ENCODE measurements around the gene NASP. TPM values are rescaled to one million over a fixed set of nuclear protein-coding genes. Genes with fewer than 3 reads are reported as not detected.

NASP gene
- polyA plus RNA-seq (2013, experiment 1 of 2; ENCODE audit: insufficient read length), result 134 TPM
- polyA plus RNA-seq (2013, experiment 2 of 2; ENCODE audit: insufficient read length), result 122 TPM

DNA sequence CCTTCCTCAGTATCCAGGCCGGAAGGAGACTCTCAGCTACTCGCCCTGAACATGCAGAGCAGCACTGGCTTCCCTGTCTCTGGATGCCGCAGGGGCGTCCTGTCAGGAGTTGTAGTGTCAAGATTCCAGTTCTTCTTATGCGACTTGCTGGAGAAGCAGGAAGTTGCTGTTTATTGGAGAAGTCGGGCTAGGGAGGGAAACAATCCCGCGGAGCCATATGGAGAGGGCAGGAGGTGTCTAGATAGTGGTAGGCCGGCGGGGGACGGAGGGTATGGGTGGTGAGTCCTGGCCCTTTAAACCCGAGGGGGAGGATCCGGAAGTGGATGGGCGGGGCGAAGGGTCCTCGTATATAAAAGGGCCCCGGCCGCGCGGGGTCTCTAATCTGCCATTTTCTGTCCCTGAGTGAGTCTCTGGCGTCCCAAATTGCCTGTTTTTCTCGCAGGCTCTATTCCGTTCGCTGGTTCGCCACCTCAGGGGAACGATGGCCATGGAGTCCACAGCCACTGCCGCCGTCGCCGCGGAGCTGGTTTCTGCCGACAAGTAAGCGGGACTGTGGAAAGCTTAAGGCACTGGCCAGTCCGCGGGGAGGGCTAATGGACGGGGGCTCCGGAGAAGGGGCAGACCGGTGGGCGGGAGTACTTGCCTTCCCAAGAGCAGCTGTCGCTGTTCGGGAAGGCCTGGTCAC is at the start of gene NASP:
TSS of gene NASP (plus strand) at position 376 of the 685 bp plus-strand sequence. CDS start at position 482, 106 bp downstream.
- DNase-seq, result peak; percentile 83

DNA sequence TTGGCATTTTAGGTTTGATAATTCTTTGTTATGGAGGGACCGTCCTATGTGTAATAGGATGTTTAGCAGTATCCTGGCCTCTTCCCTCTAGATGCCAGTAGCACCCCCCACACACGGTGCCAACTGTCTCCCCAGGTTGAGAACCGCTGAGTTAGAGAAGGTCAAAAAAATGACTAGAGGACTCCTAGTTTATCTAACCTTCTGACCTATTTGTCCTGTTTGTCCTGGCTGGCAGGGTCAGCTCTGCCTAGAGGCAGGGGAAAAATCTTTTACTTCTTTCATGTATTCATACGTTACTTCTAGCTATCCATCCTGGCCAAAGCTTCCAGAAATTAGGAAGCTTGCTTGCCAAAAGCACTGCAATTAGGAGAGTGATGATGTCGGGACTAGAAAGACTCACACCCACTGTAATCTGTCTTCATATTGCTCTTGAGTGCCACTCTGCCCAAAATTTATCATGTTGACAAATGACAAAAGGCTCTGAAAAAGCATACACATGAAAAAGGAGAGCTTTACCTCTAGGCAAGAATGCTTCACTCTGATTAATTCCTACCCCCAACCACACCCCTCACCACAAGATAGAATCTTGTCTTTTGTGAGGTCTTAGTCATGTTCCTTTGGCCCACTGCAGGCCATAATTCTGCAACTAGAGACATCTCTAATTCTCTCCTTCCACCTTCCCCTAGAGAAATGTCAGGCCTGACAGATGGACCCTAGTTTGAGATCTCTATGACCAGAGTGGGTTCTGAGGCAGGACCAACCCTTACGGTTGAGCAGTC is 47.7 kb upstream of the NASP start:
- DNase-seq, result no peak

GRCh38 chr1:45536886-45537285 is 47.0 kb upstream of the NASP start:
- no peak for DNase-seq

DNA sequence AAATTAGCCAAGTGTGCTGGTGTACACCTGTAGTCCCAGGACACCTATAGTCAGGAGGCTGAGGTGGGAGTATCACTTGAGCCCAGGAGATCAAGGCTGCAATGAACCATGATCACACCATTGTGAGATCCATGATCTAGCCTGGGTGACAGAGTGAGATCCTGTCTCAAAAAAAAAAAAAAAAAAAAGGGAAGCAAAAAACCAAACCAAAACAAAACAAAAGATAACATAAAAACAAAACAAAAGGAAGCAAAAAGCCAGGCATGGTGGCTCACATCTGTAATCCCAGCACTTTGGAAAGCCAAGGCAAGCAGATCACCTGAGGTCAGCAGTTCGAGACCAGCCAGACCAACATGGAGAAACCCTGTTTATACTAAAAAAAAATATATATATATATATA is 42.6 kb upstream of the NASP start:
- DNase-seq, result no peak

DNA sequence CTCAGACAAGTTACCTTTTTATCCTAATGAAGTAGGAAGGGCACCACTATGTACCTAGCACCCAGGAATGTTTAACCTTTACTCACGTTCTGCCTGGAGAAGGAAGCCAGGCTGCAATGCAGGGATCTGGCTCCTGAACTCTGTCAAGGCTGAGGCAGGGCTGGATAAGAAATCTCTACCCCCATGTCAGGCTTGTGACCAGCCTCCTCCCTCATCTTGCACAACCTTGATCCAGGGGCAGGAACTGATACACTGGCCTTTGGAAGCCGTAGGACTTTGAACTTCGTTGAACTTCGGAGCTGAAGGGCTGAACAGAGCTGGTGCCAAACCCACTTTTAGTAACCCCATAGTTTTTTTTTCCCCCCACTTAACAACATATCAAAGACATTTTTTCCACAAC is 41.2 kb upstream of the NASP start:
- no peak for DNase-seq

DNA sequence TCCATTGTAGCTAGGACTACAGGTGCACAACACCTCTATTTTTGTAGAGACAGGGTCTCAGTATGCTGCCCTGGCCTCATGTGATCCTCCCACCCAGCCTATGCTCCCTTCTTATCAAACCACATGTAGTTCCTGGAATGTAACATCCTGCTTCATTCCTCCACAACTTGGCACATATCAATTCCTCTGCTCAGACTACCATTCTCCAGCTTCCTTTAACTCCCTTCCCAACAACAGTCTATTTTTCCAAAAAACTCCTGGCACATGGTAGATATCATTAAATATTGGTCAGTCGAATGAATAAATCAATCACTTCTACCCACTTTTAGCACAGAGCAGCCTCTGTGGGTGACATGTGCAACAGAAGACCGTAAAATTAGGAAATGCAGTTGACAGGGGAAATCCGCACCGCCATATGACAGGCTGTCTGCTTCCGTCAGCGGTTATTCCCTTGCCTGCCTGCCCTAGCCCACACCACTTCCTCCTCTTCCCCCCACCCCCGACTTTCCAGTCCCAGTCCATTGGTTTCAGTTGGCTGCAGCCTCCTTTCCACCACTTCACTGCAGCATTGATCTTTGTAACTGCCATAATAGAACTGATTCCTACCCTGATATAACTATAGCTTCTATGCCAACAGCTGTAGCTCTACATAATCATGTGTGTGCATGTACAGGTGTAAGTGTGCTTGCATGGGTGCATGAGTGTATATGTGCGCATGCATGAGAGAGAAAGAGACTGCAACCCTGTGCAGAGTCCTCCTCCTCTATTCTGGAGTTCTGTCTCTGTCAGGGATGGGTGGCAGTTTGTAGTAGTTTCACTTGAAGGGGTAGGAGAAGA is 40.0 kb upstream of the NASP start:
- DNase-seq, result no peak

GRCh38 chr1:45544530-45544929 is 39.3 kb upstream of the NASP start:
- no peak for DNase-seq

GRCh38 chr1:45545019-45545493 is 38.8 kb upstream of the NASP start:
- no peak for DNase-seq

DNA sequence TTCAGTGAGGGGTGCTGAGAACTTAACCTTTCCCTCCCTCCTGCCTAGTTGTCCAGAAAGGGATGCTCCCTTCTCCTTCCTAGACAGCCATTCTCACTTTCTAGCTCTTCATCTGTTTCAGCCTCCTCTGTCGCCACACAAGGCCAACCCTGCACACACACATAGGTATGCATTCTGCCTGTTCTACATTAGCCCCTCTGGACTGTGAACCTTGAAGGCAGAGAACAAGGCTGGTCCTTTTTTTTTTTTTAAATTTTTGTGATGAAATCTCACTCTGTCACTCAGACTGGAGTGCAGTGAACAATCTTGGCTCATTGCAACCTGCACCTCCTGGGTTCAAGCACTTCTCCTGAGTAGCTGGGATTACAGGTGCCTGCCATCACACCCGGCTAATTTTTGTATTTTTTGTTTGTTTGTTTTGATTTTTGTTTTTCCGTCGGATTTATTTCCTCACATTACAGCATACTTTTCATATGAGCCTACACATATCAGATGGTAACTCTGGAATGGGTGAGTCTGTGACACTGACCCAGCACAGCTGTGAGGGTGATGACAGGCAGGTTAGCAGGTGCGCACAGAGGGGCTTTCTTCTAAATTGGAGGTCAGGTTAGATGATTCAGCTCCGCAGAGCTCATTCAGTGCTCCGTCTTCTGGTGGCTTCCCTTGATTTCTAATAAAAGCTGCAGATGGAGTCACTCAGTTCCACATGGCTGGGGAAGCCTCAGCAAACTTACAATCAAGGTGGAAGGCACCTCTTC is 38.1 kb upstream of the NASP start:
- DNase-seq, result no peak

- peak; percentile 87 for DNase-seq
These were observed 33.2 kb upstream of the NASP start, which contains the start of gene AKR1A1 for GRCh38 chr1:45550401-45551351. Gene AKR1A1, plus strand, starts transcription at chr1:45550826. Its CDS starts 10,969 bp downstream, at chr1:45561795.

- DNase-seq, result no peak
These were observed 32.2 kb upstream of the NASP start for GRCh38 chr1:45551684-45552083.

DNA sequence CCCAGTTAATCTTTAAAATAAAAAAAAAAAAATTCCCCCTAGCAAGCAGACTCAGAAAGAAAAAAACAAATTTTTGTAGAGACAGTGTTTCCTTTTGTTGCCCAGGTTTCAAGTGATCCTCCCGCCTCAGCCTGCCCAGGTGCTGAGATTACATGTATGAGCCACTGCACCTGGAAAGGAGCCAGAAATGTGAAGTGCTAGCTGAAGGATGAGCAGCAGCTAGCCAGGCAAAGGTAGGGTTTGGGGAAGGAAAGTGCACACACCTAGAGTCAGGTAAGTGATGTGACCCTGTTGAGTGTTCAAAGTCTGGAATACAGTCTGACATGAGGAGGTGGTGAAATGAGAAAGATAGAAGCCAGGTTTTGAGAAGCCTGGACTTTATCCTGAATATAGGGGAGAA is 31.5 kb upstream of the NASP start:
- no peak for DNase-seq

DNA sequence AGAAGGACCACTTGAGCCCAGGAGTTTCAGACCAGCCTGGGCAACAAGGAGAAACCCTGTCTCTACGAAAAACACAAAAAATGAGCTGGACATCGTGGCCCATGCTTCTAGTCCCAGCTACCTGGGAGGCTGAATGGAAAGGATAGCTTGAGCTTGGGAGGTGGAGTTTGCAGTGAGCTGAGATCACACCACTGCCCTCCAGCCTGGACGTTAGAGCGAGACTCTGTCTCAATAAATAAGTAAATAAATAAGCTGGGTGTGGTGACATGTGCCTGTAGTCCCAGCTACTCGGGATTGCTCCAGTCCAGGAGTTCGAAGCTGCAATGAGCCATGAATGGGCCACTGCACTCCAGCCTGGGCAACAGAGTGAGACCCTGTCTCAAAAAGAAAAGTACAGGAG is 29.6 kb upstream of the NASP start:
- DNase-seq, result no peak

GRCh38 chr1:45557422-45557944 is 26.4 kb upstream of the NASP start:
- no peak for DNase-seq

DNA sequence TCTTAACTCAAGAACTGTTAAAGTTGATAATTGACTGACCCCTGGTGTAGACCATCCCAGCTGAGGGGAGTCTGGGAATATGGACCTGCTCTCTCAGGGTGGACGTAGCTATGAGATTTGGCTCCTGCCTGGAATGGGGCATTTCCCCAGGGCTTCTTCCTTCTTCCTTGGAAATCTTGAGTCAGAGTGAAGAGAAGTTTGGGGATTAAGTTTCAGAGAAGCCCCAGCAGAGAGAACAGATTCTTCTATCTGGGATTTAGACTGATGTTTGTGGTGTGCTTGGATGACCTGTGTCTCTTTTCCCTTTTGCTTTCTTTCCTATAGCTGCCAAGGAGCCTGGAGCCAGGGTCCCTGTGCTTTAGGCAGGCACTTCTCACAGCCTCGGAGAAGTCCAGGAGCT is 20.0 kb upstream of the NASP start:
- no peak for DNase-seq

- no peak for DNase-seq
These were observed 17.1 kb upstream of the NASP start for GRCh38 chr1:45566722-45567121.

- no peak for DNase-seq
These were observed 15.9 kb upstream of the NASP start for GRCh38 chr1:45567911-45568310.

- no peak for DNase-seq
These were observed 15.4 kb upstream of the NASP start for GRCh38 chr1:45568421-45568820.

DNA sequence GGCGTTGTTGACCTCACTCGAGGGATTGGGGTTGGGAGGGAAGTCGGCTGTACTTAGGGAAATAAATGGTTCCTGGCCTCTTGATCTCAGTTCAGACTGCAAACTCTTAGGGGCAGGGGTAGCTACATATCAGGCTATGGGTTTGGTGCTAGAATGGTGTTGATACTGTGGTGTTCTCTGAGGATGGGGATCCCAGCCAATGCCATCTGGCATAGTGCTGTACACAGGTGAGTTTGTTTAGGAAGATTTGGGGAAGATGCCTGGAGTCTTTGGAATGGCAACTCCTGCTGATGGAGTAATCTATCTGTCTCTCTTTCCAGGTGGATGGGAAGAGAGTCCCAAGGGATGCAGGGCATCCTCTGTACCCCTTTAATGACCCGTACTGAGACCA is 14.3 kb upstream of the NASP start:
- no peak for DNase-seq

- DNase-seq, result peak; percentile 63
These were observed 13.8 kb upstream of the NASP start for GRCh38 chr1:45569962-45570581.
